Heart left ventricle (tissue), 16 donors: ENCODE results near the gene ALKBH7. TPM values are rescaled to one million over a fixed set of nuclear protein-coding genes. Genes with fewer than 3 reads are reported as not detected.
A peak's percentile ranks its signal among the peaks of the same experiment; 100 is the strongest.

Source experiments
- ATAC-seq, 4 donors: fragments of 200-7000 bp; cut with Tn5 transposase; one replicate each; pipeline ENCODE4 v1.9.1; 2020 to 2022; ENCODE audit warnings: moderate library complexity in 4 of 4, mild to moderate bottlenecking in 3 of 4, moderate number of reproducible peaks in 1 of 4
- DNase-seq, 5 donors: peaks; one replicate each; pipeline ENCODE4 v3.0.0-alpha.2; 2020
- H3K27ac ChIP-seq, 12 donors: fragments of 200-600 bp; sonication (generic) in 4 of 12; one replicate each; pipeline versions ENCODE4 v1.5.0 to v1.8.0; 2016 to 2022; ENCODE audit warnings: mild to moderate bottlenecking in 2 of 12
- H3K27me3 ChIP-seq, 9 donors: fragments of 200-600 bp; sonication (generic) in 2 of 9; one replicate each; pipeline versions ENCODE4 v1.5.1 to v1.8.0; 2016 to 2022; ENCODE audit warnings: mild to moderate bottlenecking in 3 of 9
- H3K36me3 ChIP-seq, 9 donors: fragments of 200-600 bp; sonication (generic) in 2 of 9; one replicate each; pipeline versions ENCODE4 v1.5.0 to v1.8.0; 2018 to 2022; ENCODE audit warnings: mild to moderate bottlenecking in 2 of 9
- H3K4me1 ChIP-seq, 12 donors: fragments of 200-600 bp; sonication (generic) in 4 of 12; one replicate each; pipeline versions ENCODE4 v1.5.0 to v1.8.0; 2016 to 2022; ENCODE audit warnings: mild to moderate bottlenecking in 3 of 12
- H3K4me3 ChIP-seq, 12 donors: fragments of 200-600 bp; sonication (generic) in 4 of 12; one replicate each; pipeline versions ENCODE4 v1.5.0 to v1.8.0; 2017 to 2022; ENCODE audit warnings: mild to moderate bottlenecking in 9 of 12, moderate library complexity in 4 of 12
- H3K9me3 ChIP-seq, 12 donors: fragments of 200-600 bp; sonication (generic) in 4 of 12; one replicate each; pipeline versions ENCODE4 v1.5.0 to v1.8.0; 2016 to 2022; ENCODE audit warnings: mild to moderate bottlenecking in 1 of 12
- CTCF ChIP-seq, 12 donors: fragments of 200-600 bp; sonication (generic) in 4 of 12; IDR thresholded peaks; one replicate each; pipeline versions ENCODE4 v1.5.0 to v1.8.0; 2018 to 2022; ENCODE audit warnings: antibody characterized with exemption in 12 of 12, mild to moderate bottlenecking in 5 of 12
- POLR2A ChIP-seq, 2 donors: fragments of 450-650 bp; IDR thresholded peaks; one replicate each; pipeline ENCODE4 v1.6.1; 2017; ENCODE audit warnings: antibody characterized with exemption in 2 of 2, mild to moderate bottlenecking in 2 of 2, moderate library complexity in 2 of 2
- WGBS, 4 donors: extraction: QIAGEN DNeasy Blood & Tissue Kit in 2 of 4; methylation state at CpG; one replicate each; pipeline versions ENCODE4 v1.1.5 to v1.1.7; 2013 to 2018; 5-methylcytosine and 5-hydroxymethylcytosine counted together
- intact Hi-C, 10 donors: fragments of 100-400 bp; cut with DNase I; formaldehyde crosslinking; loops; one replicate each; pipeline versions ENCODE4 v1.11.1 to v1.14.2; 2022
- polyA plus RNA-seq, 2 donors: library from polyadenylated mRNA; stranded (reverse); fragments of 200-250 nt; gene quantifications; one replicate each; pipeline ENCODE4 v1.2.3, GENCODE V29; 2013
- total RNA-seq, 9 donors: library from RNA; depleted of rRNA in 2 of 9; stranded (reverse); fragments of >200 nt in 2 of 9; fragmentation: NEBNext Ultra II Directional in 3 of 9; extraction: Animal tissue kit (Norgen Biotek cat#: 25700) in 3 of 9; gene quantifications; one replicate each; pipeline versions ENCODE4 v1.1.0 to v1.2.4, GENCODE V29; 2016 to 2023
- donor health status: ischemic (EF 13 %, LVEDD 7.1; RV severe dilation, severe dysfunction).
- donor health status: healthy with polysubstance abuse.
- donor health status: DM: no; HTN: yes; CAD: no.
- donor health status: DM: no; HTN: no; CAD: no.
- donor health status: ischemic (EF 25% LVEDD 6.9; RV normal size, moderate dysfunction).
- donor health status: ischemic (EF 25% LVEDD 5.7; RV mildly dilated, moderate dysfunction).
- donor health status: healthy.
- donor health status: DM: yes; HTN: yes; CAD: no.
- donor health status: ischemic (EF 35%, LVEDD 5.7; RV mildly dilated, moderate dysfunction).
- donor health status: nonischemic (EF 11% LVEDD 7.7; RV severe dilation, severe dysfunction).
- donor health status: DM: yes; HTN: yes; CAD: no.
- donor health status: PGD.
- donor health status: ischemic (EF 29% LVEDD 5.4; RV normal size, mild dysfunction).
- donor health status: nonischemic (EF 23%, LVEDD 6.1; RV moderate dilation, normal function).

Gene ALKBH7
- total and polyA plus RNA-seq, 11 donors: 92.4 to 214 (median 141) TPM

DNA sequence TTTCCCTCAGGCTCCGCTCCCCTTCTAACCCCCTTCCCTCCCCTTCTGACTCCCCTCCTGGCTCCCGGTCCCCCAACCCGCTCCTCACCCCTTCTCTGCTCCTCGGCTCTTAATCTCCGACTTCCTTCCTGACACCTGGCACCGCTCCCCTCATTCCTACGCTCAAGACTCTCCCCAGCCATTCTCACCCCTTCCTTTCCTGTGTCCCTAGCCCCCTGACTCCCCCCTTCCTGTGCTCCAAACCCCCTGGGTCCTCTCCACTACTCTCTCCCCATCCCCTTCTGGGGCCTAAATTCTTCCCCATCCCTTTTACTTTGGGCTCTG is 10.6 kb upstream of the ALKBH7 start:
- Histone ChIP-seq H3K27ac (peak overlapping the region; percentile 69 to 94 (median 89)), H3K36me3 (peaks cover 0 to 38% (median 31%) of the 10 kb centered on the region in 9 donors), H3K4me3 (peak overlapping the region; percentile 72 to 99 (median 84)), H3K27me3 (no peaks in the 10 kb centered on the region), H3K4me1 (peaks cover 0 to 17% (median 7%) of the 10 kb centered on the region in 12 donors), H3K9me3 (no peaks in the 10 kb centered on the region)
- DNase-seq (peak in 1 of 5 donors; percentile 37), ATAC-seq (peak in 3 of 4 donors; percentile 10 to 23 (median 20))
- 1 to 3% (median 2%) methylated on average over 7 of the region's 7 CpGs for WGBS, 4 donors
- TF ChIP-seq POLR2A (IDR thresholded peaks at IDR 0.05) (no peak), CTCF (IDR thresholded peaks at IDR 0.05) (no peak)
- intact Hi-C loops: loop anchor here in 1 of 10 donors (1.0 kb wide), 1 partner anchor 10 kb away; the partner anchor contains the start of gene ALKBH7

GRCh38 chr19:6362351-6362801 is 10.2 kb upstream of the ALKBH7 start:
- WGBS, 4 donors: 19 to 31% (median 25%) methylated on average over 8 to 11 of the region's 11 CpGs
- ATAC-seq: no peak
- intact Hi-C loops: loop anchor here in 1 of 10 donors (1.0 kb wide), 1 partner anchor 10 kb away; the partner anchor contains the start of gene ALKBH7
- no peaks in the 10 kb centered on the region for H3K9me3 ChIP-seq
- peaks cover 0 to 17% (median 7%) of the 10 kb centered on the region in 12 donors for H3K4me1 ChIP-seq
- DNase-seq: no peak
- peaks cover 0 to 42% (median 35%) of the 10 kb centered on the region in 9 donors for H3K36me3 ChIP-seq
- H3K27ac ChIP-seq: peak overlapping the region in 10 of 12 donors; percentile 81 to 94 (median 90)
- no peaks in the 10 kb centered on the region for H3K27me3 ChIP-seq
- H3K4me3 ChIP-seq: peak overlapping the region; percentile 72 to 99 (median 84)
- TF ChIP-seq CTCF (IDR thresholded peaks at IDR 0.05) (no peak), POLR2A (IDR thresholded peaks at IDR 0.05) (no peak)

GRCh38 chr19:6364353-6364752 is 8.2 kb upstream of the ALKBH7 start:
- no peak for ATAC-seq
- no peaks in the 10 kb centered on the region for H3K27me3 ChIP-seq

More at GRCh38 chr19:6364353-6364752, 8.2 kb upstream of the ALKBH7 start:
- Histone ChIP-seq H3K4me3 (no peak overlapping the region), H3K36me3 (peaks cover 0 to 61% (median 53%) of the 10 kb centered on the region in 9 donors), H3K9me3 (no peaks in the 10 kb centered on the region), H3K4me1 (peaks cover 0 to 17% (median 7%) of the 10 kb centered on the region in 12 donors), H3K27ac (no peak overlapping the region)
- 94 to 97% (median 96%) methylated on average over 20 to 21 of the region's 21 CpGs for WGBS, 4 donors
- intact Hi-C loops: no loop called here
- no peak for DNase-seq
- TF ChIP-seq POLR2A (IDR thresholded peaks at IDR 0.05) (no peak), CTCF (IDR thresholded peaks at IDR 0.05) (no peak)
